K562 (cell line): Measurements from ENCODE around the gene MPG. TPM values are rescaled to one million over a fixed set of nuclear protein-coding genes. Genes with fewer than 3 reads are reported as not detected.

Source experiments
- ATAC-seq: fragments of 200-7000 bp; cut with Tn5 transposase; 3 replicates; pipeline ENCODE4 v1.9.1; 2020; ENCODE audit warnings: moderate library complexity
- Bru-seq: library from RNA; stranded (reverse); fragments of 400-500 nt; gene quantifications from one replicate; lab custom pipeline; 2021; lab: Mats Ljungman, UMichigan
- BruChase-seq, 2 experiments: library from RNA; stranded (reverse); fragments of 400-500 nt; gene quantifications; one replicate each; lab custom pipeline; 2021; lab: Mats Ljungman, UMichigan
- BruUV-seq: library from RNA; stranded (reverse); fragments of 400-500 nt; replicated peaks from 2 replicates; lab custom pipeline; 2021; lab: Mats Ljungman, UMichigan
- CTCF ChIA-PET: fragments of 300-600 bp; formaldehyde crosslinking; extraction: SDS; loops from one replicate; lab custom pipeline; 2021; ENCODE audit warnings: low intra/inter-chr PET ratio; lab: Yijun Ruan, JAX
- POLR2A ChIA-PET: fragments of 300-600, 350-650 bp; sonication (Branson Sonifier 250); formaldehyde crosslinking; extraction: SDS; loops from one replicate; lab custom pipeline; 2021; ENCODE audit warnings: antibody characterized with exemption, inconsistent platforms; lab: Yijun Ruan, JAX
- DNase-seq, 4 experiments: peaks; one replicate each; pipeline versions ENCODE4 v3.0.0 to v3.0.0-alpha.2; 2011 to 2018; ENCODE audit warnings: low spot score in 3 of 4, mixed read lengths in 3 of 4; ENCODE audit errors: extremely low read depth in 1 of 4
- FAIRE-seq: peaks from 2 replicates; lab custom pipeline; 2011; peaks lifted over from hg19 to GRCh38; lab: Jason Lieb, UNC
- H2AFZ ChIP-seq: 2 replicates; pipeline ENCODE4 v1.6.0; 2011; ENCODE audit warnings: low read depth, low read length, control low read depth, inconsistent platforms
- H3K27ac ChIP-seq: fragments of 200-600 bp; 3 replicates; pipeline ENCODE4 v1.8.0; 2011; ENCODE audit warnings: low read depth, mild to moderate bottlenecking, control low read depth, inconsistent platforms, low read length, moderate library complexity, mixed read lengths; ENCODE audit errors: extremely low read depth
- H3K27me3 ChIP-seq, 2 experiments: fragments of 300-600 bp in 1 of 2; 2 replicates in 1 of 2; 3 replicates in 1 of 2; pipeline versions ENCODE4 v1.6.0 to v1.8.0; 2011; ENCODE audit warnings: inconsistent platforms in 2 of 2, low read length in 2 of 2, mild to moderate bottlenecking in 1 of 2, mixed read lengths in 1 of 2, moderate library complexity in 1 of 2; ENCODE audit not compliant: control insufficient read depth in 2 of 2, insufficient read depth in 2 of 2
- H3K36me3 ChIP-seq: fragments of 300-600 bp; 3 replicates; pipeline ENCODE4 v1.8.0; 2011; ENCODE audit warnings: mild to moderate bottlenecking, low read length, inconsistent platforms; ENCODE audit not compliant: control insufficient read depth, insufficient read depth
- H3K4me1 ChIP-seq, 2 experiments: fragments of 200-600 bp in 1 of 2; replicated peaks in 1 of 2; 2 replicates in 1 of 2; 3 replicates in 1 of 2; pipeline versions ENCODE4 v1.5.1 to v1.8.0; 2011; ENCODE audit warnings: inconsistent platforms in 2 of 2, low read length in 2 of 2, mild to moderate bottlenecking in 1 of 2, mixed read lengths in 1 of 2, moderate library complexity in 1 of 2; ENCODE audit not compliant: control insufficient read depth in 2 of 2, insufficient read depth in 2 of 2
- H3K4me2 ChIP-seq: 2 replicates; pipeline ENCODE4 v1.6.1; 2011; ENCODE audit warnings: low read length, control low read depth, inconsistent platforms, mixed read lengths; ENCODE audit not compliant: insufficient read depth
- H3K4me3 ChIP-seq: fragments of 200-600 bp; sonication (generic), shearing (Covaris generic); 2 replicates; pipeline ENCODE4 v1.5.1; 2016; ENCODE audit warnings: control low read depth, inconsistent platforms
- H3K79me2 ChIP-seq: fragments of 200-600 bp; 3 replicates; pipeline ENCODE4 v1.8.0; 2011; ENCODE audit warnings: low read length, inconsistent platforms; ENCODE audit not compliant: control insufficient read depth, insufficient read depth
- H3K9ac ChIP-seq, 2 experiments: 2 replicates each; pipeline versions ENCODE4 v1.6.0 to v1.6.1; 2011; ENCODE audit warnings: low read depth in 2 of 2, low read length in 2 of 2, control low read depth in 1 of 2, inconsistent platforms in 1 of 2, mild to moderate bottlenecking in 1 of 2, mixed read lengths in 1 of 2; ENCODE audit not compliant: insufficient read depth in 1 of 2
- H3K9me1 ChIP-seq: one replicate; pipeline ENCODE4 v1.6.0; 2011; ENCODE audit warnings: inconsistent platforms, mild to moderate bottlenecking, low read length, moderate library complexity; ENCODE audit not compliant: control insufficient read depth, insufficient read depth
- H3K9me3 ChIP-seq: replicated peaks from 2 replicates; pipeline ENCODE4 v1.5.1; 2011; ENCODE audit warnings: low read depth, low read length, inconsistent platforms; ENCODE audit not compliant: control insufficient read depth, insufficient read depth
- H4K20me1 ChIP-seq: replicated peaks from 2 replicates; pipeline ENCODE4 v1.6.1; 2011; ENCODE audit warnings: low read length, inconsistent platforms, mixed read lengths; ENCODE audit not compliant: control insufficient read depth, insufficient read depth
- ARID4B ChIP-seq: sonication (generic); formaldehyde crosslinking; IDR thresholded peaks from 2 replicates; pipeline ENCODE4 v1.8.0; 2022; ENCODE audit warnings: mild to moderate bottlenecking, missing genetic modification reagents
- CHD2 ChIP-seq: IDR thresholded peaks from 2 replicates; pipeline ENCODE4 v1.6.1; 2011; ENCODE audit warnings: low read depth, low read length
- EWSR1 ChIP-seq: fragments of 450-650 bp; IDR thresholded peaks from 2 replicates; pipeline ENCODE4 v1.6.1; 2018; ENCODE audit warnings: borderline replicate concordance, mild to moderate bottlenecking, low read depth, moderate library complexity; ENCODE audit not compliant: partially characterized antibody
- HES1 ChIP-seq: fragments of 450-650 bp; IDR thresholded peaks from 2 replicates; pipeline ENCODE4 v1.6.1; 2016; ENCODE audit warnings: low read depth, mild to moderate bottlenecking, moderate library complexity
- NUFIP1 ChIP-seq: fragments of 450-650 bp; IDR thresholded peaks from 2 replicates; pipeline ENCODE4 v1.6.1; 2018; ENCODE audit not compliant: partially characterized antibody
- RBM25 ChIP-seq: fragments of 200-400 bp; formaldehyde crosslinking; IDR thresholded peaks from 2 replicates; pipeline ENCODE4 v1.6.1; 2018; ENCODE audit warnings: low read length, low read depth, moderate library complexity; ENCODE audit not compliant: severe bottlenecking
- RCOR1 ChIP-seq, 2 experiments: IDR thresholded peaks; 2 replicates each; pipeline ENCODE4 v1.6.1; 2012; ENCODE audit warnings: low read depth in 2 of 2, low read length in 2 of 2, borderline replicate concordance in 1 of 2, improper control_type of control experiment in 1 of 2
- SIN3B ChIP-seq: fragments of 450-650 bp; IDR thresholded peaks from 2 replicates; pipeline ENCODE4 v1.6.1; 2017; ENCODE audit warnings: low read depth, mild to moderate bottlenecking, moderate library complexity
- ZNF184 ChIP-seq: sonication (generic); formaldehyde crosslinking; IDR thresholded peaks from 2 replicates; pipeline ENCODE4 v1.5.0; 2020; ENCODE audit warnings: missing genetic modification reagents
- WGBS: fragments of 100-300 bp; shearing (Covaris generic); methylation state at CpG from one replicate; pipeline ENCODE4 v1.1.6; 2016; ENCODE audit warnings: low coverage, mixed read lengths; ENCODE audit not compliant: insufficient coverage; ENCODE audit errors: missing lambda C conversion rate; 5-methylcytosine and 5-hydroxymethylcytosine counted together
- in situ Hi-C: fragments of 300-500 bp; cut with MboI; formaldehyde crosslinking; loops from 4 replicates; pipeline ENCODE4 v1.15.0; 2018; ENCODE audit warnings: inconsistent platforms, mixed read lengths
- intact Hi-C: fragments of 100-400 bp; cut with micrococcal nuclease; formaldehyde crosslinking; loops from 2 replicates; pipeline ENCODE4 v1.14.2; 2022
- long read RNA-seq, 3 experiments: library from polyadenylated mRNA in 2 of 3; library from RNA in 1 of 3; unstranded in 2 of 3; stranded (forward) in 1 of 3; transcript quantifications; one replicate each; pipeline ENCODE4 v2.0.0, GENCODE V29; 2019 to 2022
- polyA minus RNA-seq, 3 experiments: library from RNA; depleted of rRNA, polyadenylated mRNA; stranded (reverse); fragments of >200 nt; gene quantifications; 2 replicates each; pipeline ENCODE4 v1.2.3, GENCODE V29; 2011
- polyA plus RNA-seq, 8 experiments: library from polyadenylated mRNA; depleted of rRNA in 4 of 8; stranded (reverse) in 5 of 8; unstranded in 3 of 8; fragments of >200 nt; fragmentation: Nextera tagmentation in 2 of 8; fragmentation: Illumina TruSeq in 1 of 8; extraction: Ambion mirVana in 2 of 8; extraction: Trizol in 1 of 8; gene quantifications; 2 replicates each; pipeline versions ENCODE4 v1.2.1 to v1.2.3, GENCODE V29; 2011 to 2014; ENCODE audit warnings: inconsistent platforms in 1 of 8, missing spikeins in 1 of 8
- total RNA-seq, 7 experiments: library from RNA; depleted of rRNA in 6 of 7; stranded (reverse); fragments of >200 nt in 6 of 7; fragmentation: Illumina TruSeq in 2 of 7; extraction: Trizol in 2 of 7; gene quantifications; 2 replicates each; pipeline versions ENCODE4 v1.2.1 to v1.2.3, GENCODE V29; 2011 to 2021; ENCODE audit warnings: low replicate concordance in 1 of 7

Gene MPG
- 6.3 and 35.1 TPM in 2 replicates for total RNA-seq (2011; cell fraction: chromatin; rRNA removed; ENCODE audit: low replicate concordance)
- total RNA-seq (2011; cell fraction: nucleolus; rRNA removed): 52.2 and 54.0 TPM in 2 replicates
- 26.0 and 30.7 TPM in 2 replicates for total RNA-seq (2011; cell fraction: nucleoplasm; rRNA removed)
- total RNA-seq (2014; rRNA removed) (192 and 226 TPM in 2 replicates), total RNA-seq (2014; rRNA removed; fragmentation: Illumina TruSeq; extraction: Trizol) (5.0 and 6.1 TPM in 2 replicates), total RNA-seq (2015; rRNA removed; fragmentation: Illumina TruSeq; extraction: Trizol) (47.1 and 52.8 TPM in 2 replicates), total RNA-seq (2021) (80.1 and 81.9 TPM in 2 replicates), polyA plus RNA-seq (2011; rRNA removed) (36.2 and 52.2 TPM in 2 replicates), polyA plus RNA-seq (2014; fragmentation: Illumina TruSeq; extraction: Trizol) (21.1 and 55.2 TPM in 2 replicates), polyA plus RNA-seq (2014; fragmentation: Nextera tagmentation; extraction: Ambion mirVana) (1 to 10 TPM in 1 of 2 experiments, under 1 TPM in 1; 0.42 to 2.2 TPM), polyA plus RNA-seq (2014; rRNA removed) (138 and 214 TPM in 2 replicates), polyA minus RNA-seq (2011; rRNA and poly(A)+ RNA removed) (5.7 and 7.4 TPM in 2 replicates), Bru-seq, nascent RNA (percentile 75 among the genes with signal in this experiment), BruChase-seq, experiment 1, labeled RNA remaining after a 2-hour chase (percentile 59 among the genes with signal in this experiment), BruChase-seq, experiment 2, labeled RNA remaining after a 6-hour chase (percentile 57 among the genes with signal in this experiment)
- polyA plus RNA-seq (2011; cell fraction: cytosol; rRNA removed): 102 and 222 TPM in 2 replicates
- polyA plus RNA-seq (2011; cell fraction: nucleus; rRNA removed): 38.8 and 51.3 TPM in 2 replicates
- polyA plus RNA-seq (2012): 46.7 and 91.8 TPM in 2 replicates
- polyA minus RNA-seq (2011; cell fraction: cytosol; rRNA and poly(A)+ RNA removed): 34.4 and 54.7 TPM in 2 replicates
- 15.9 and 16.8 TPM in 2 replicates for polyA minus RNA-seq (2011; cell fraction: nucleus; rRNA and poly(A)+ RNA removed)
- long read RNA-seq, experiment 1, transcript MPG-202 (4 exons, 1,205 nt): major isoform, 134 of 291 reads
- long read RNA-seq, experiment 1, partial matches to known transcripts: 138 of 291 reads
- long read RNA-seq, experiment 1, other reads (novel, unspliced or antisense): 14 of 291 reads
- long read RNA-seq, experiment 2, transcript MPG-202 (4 exons, 1,205 nt): major isoform, 83 of 105 reads
- long read RNA-seq, experiment 2, transcript MPG-201 (5 exons, 1,193 nt): minor isoform, 6 of 105 reads
- long read RNA-seq, experiment 2, partial matches to known transcripts: 10 of 105 reads
- long read RNA-seq, experiment 2, other reads (novel, unspliced or antisense): 5 of 105 reads
- long read RNA-seq, experiment 3, transcript MPG-201 (5 exons, 1,193 nt): minor isoform, 7 of 129 reads
- long read RNA-seq, experiment 3, transcript MPG-202 (4 exons, 1,205 nt): major isoform, 112 of 129 reads
- long read RNA-seq, experiment 3, partial matches to known transcripts: 3 of 129 reads
- long read RNA-seq, experiment 3, other reads (novel, unspliced or antisense): 7 of 129 reads

- ChIA-PET POLR2A (interaction anchor here (0.9 to 2.0 kb wide), 7 partner anchors 8 to 43 kb away, joined by 3 to 11 read pairs (median 4); no protein-coding TSS in a partner anchor), CTCF (interaction anchor here (1.0 kb wide), 1 partner anchor 19 kb away, joined by 3 read pairs; no protein-coding TSS in a partner anchor)
- Histone ChIP-seq H3K79me2 (peaks cover 29% of the 10 kb centered on the region), H3K9me3 (no peaks in the 10 kb centered on the region; the same call in 1 of the 2 replicates), H3K36me3 (peaks cover 27% of the 10 kb centered on the region; the same call in 2 of the 3 replicates), H3K4me2 (peak within 1 kb of the TSS; percentile 88), H3K27ac (peak within 1 kb of the TSS; percentile 89), H2AFZ (peak within 1 kb of the TSS; percentile 76), H4K20me1 (peaks cover 1% of the 10 kb centered on the region; the same call in 1 of the 2 replicates), H3K9me1 (peaks cover 5% of the 10 kb centered on the region), H3K4me1 (peaks cover 29 to 72% of the 10 kb centered on the region in 2 experiments), H3K9ac (peak within 1 kb of the TSS; percentile 89 to 100), H3K4me3 (peak within 1 kb of the TSS; percentile 93), H3K27me3 (no peaks in the 10 kb centered on the region)
- ATAC-seq (peak; percentile 80), DNase-seq (peak; percentile 91 to 99 (median 99)), FAIRE-seq (no peak)
- BruUV-seq: no TSS peak
- intact Hi-C loops: no loop called here
- in situ Hi-C loops: no loop called here
- WGBS: 0% methylated on average over 32 of the region's 83 CpGs
- TF ChIP-seq CHD2 (no peak), ZNF184 (CRISPR knock-in tag) (0 out of 2 replicates have a peak, but pooled peaks have one; percentile 30), EWSR1 (no peak), HES1 (no peak), RBM25 (no peak), NUFIP1 (no peak), SIN3B (peak; percentile 78), RCOR1 (IDR thresholded peaks at IDR 0.05; ENCODE audit: borderline replicate concordance in 1 of 2, low read depth in 2 of 2, low read length in 2 of 2) (no peak), ARID4B (CRISPR knock-in tag) (peak; percentile 60)
Measured at GRCh38 chr16:77807-78443, at the start of gene MPG. TSS of gene MPG (plus strand) at chr16:78225. CDS start at chr16:78310, 85 bp downstream.
